Activated naive CD8-positive, alpha-beta T cell treated with anti-CD3 and anti-CD28 coated beads for 36 hours (primary cell): ENCODE data around the gene NFIB. TPM values are rescaled to one million over a fixed set of nuclear protein-coding genes. Genes with fewer than 3 reads are reported as not detected.

ENCODE experiments used
- DNase-seq: peaks from one replicate; pipeline ENCODE4 v3.0.0; 2021
- H3K27ac Mint-ChIP-seq: one replicate; pipeline ENCODE4 v1.8.0; 2022; ENCODE audit warnings: mild to moderate bottlenecking, moderate library complexity, mixed read lengths
- H3K27me3 Mint-ChIP-seq: one replicate; pipeline ENCODE4 v1.8.0; 2022; ENCODE audit warnings: mild to moderate bottlenecking, mixed read lengths
- H3K36me3 Mint-ChIP-seq: one replicate; pipeline ENCODE4 v1.8.0; 2021; ENCODE audit warnings: mild to moderate bottlenecking, mixed read lengths
- H3K4me1 Mint-ChIP-seq: one replicate; pipeline ENCODE4 v1.8.0; 2021; ENCODE audit warnings: mixed read lengths
- H3K4me3 Mint-ChIP-seq: one replicate; pipeline ENCODE4 v1.8.0; 2022; ENCODE audit warnings: mild to moderate bottlenecking, moderate library complexity, mixed read lengths
- H3K9me3 Mint-ChIP-seq: one replicate; pipeline ENCODE4 v1.8.0; 2022; ENCODE audit warnings: mixed read lengths
- total RNA-seq, 2 experiments: library from RNA; stranded (reverse); gene quantifications; one replicate each; pipeline ENCODE4 v1.2.3, GENCODE V29; 2021

NFIB gene
- total RNA-seq, 2 experiments from 2014 or later, result not detected

DNA sequence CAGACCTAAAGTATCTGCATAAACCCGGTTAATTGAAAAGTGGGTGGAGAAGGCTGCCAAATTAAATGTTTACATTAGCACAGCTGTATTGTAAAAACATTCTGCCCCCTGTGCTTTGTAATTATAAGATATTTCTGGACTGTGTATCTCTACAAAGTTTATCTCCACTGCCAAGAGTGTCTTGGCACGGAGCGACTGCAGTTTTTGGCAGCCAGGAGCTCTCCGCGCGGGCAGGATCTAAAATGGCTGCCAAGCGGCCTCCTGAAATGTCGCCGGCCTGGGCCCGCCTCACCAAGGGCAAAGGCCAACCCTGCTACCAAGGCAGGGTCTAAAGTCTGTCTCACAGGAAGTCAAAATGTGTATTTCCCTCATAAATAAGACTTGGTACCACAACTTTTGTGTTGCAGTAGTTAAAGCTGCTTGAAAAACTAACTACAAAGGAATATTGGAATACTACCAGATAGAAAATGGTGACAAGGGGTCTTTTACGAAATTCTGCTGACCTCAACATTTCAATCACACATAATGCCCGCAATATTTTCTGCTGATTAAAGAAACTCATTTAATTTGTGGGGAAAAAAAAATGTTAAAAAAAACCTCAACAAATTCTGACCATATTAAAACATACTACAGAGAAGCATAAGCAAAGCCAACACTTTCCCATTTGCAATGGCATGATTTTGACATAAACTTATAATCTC lies 110.4 kb downstream of the NFIB start:
- Mint-ChIP-seq H3K4me1 (no peaks in the 10 kb centered on the region), H3K27me3 (no peaks in the 10 kb centered on the region), H3K9me3 (no peaks in the 10 kb centered on the region), H3K27ac (no peak overlapping the region), H3K4me3 (no peak overlapping the region), H3K36me3 (no peaks in the 10 kb centered on the region)
- DNase-seq, result no peak

DNA sequence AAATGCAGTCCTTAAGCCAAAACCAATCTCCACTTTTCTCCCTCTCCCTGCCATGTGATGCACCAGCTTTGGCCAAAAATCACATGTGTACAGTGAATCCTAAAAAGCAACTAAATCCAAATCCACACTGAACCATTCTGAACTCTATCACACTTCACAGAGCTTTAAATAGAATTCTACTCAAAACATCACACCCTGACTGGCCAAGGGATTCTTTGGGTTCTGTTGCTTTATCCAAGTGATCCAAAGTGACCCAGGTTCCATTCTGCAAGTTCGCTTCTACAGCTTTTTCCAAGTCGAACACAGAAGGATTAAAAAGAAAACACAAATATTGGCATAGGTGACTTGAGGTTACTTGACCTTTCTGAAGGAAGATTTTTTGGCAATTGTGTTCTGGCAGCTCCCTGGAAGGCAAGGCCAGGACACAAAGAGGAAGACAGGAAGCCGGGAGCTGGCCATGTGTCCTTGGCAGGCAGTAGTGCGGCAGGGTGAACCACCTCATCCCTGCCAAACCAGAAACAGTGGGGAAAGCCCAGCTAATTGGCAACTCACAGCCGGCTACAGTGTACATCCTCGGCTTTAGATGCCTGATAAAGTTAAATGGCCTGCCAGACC lies 115.0 kb downstream of the NFIB start:
- Mint-ChIP-seq H3K9me3 (no peaks in the 10 kb centered on the region), H3K4me3 (no peak overlapping the region)

DNA sequence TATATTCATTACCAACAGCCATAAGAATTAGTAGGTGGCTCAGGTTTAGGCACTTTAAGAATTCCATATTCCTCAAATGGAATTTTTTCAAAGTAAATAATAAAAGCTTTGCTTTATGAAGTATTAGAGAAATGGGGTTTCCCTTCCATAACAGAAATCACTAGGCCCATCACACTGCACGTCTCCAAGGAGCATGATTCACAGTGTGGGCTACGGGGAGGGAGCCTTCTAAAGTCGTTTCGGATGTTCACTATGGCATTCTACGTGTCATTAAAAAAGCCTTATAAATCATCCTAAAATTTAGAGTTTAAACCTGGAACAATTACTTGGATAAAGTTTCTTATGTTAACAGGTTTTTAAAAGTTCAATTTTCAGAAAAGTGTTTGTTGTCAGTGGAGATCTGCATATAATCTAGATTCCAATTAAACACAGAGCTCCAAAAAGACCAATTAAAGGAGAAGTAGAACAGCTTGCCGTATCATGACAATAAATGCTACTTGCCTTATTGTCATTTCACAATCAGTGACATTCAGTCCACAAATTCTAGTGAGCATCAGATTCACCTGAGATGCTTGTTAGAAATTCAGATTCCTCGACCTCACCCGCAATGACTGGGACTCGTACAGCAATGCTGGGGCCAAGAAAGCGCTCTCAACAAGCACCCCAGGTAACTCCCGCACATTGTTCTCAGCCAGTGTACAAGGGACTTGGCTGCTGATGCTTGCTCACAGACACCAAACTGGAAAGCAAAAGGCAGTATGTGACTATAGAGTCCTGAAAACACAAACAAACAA lies 115.7 kb downstream of the NFIB start:
- DNase-seq, result no peak
- no peaks in the 10 kb centered on the region for H3K36me3 Mint-ChIP-seq
- no peak overlapping the region for H3K4me3 Mint-ChIP-seq

More for the DNA sequence above, 115.0 kb downstream of the NFIB start:
- no peak for DNase-seq
- no peak overlapping the region for H3K27ac Mint-ChIP-seq
- no peaks in the 10 kb centered on the region for H3K4me1 Mint-ChIP-seq
- H3K36me3 Mint-ChIP-seq, result no peaks in the 10 kb centered on the region
- H3K27me3 Mint-ChIP-seq, result no peaks in the 10 kb centered on the region

DNA sequence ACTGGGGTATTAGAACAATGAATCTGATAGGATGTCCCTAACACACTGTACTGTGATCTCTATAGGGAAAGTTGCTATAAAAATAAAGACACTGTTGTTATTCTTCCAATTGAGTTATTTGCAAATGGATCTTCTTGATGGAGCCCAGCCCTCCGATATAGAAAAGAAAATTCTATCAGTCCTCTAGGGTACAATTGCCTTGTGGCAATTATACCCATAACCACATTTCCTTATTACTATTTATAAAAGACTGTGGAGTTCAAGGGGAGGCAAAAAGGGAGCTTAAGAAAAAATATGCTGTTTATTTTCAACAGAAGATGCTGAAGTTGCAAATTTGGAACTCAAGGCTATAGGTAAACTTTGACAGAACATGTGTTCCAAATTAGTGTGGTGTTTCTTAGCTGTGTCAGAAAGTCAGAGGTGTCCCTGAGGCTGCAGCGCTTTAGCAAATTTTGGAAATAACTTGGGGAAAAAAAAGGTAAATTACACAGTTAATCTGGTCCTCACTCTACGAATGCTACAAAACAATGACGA lies 116.5 kb downstream of the NFIB start:
- DNase-seq, result no peak
- Mint-ChIP-seq H3K27me3 (no peaks in the 10 kb centered on the region), H3K4me3 (no peak overlapping the region), H3K36me3 (no peaks in the 10 kb centered on the region), H3K27ac (no peak overlapping the region), H3K9me3 (peaks cover 1% of the 10 kb centered on the region), H3K4me1 (no peaks in the 10 kb centered on the region)

More for the DNA sequence above, 115.7 kb downstream of the NFIB start:
- Mint-ChIP-seq H3K4me1 (no peaks in the 10 kb centered on the region), H3K27me3 (no peaks in the 10 kb centered on the region), H3K27ac (no peak overlapping the region), H3K9me3 (no peaks in the 10 kb centered on the region)

DNA sequence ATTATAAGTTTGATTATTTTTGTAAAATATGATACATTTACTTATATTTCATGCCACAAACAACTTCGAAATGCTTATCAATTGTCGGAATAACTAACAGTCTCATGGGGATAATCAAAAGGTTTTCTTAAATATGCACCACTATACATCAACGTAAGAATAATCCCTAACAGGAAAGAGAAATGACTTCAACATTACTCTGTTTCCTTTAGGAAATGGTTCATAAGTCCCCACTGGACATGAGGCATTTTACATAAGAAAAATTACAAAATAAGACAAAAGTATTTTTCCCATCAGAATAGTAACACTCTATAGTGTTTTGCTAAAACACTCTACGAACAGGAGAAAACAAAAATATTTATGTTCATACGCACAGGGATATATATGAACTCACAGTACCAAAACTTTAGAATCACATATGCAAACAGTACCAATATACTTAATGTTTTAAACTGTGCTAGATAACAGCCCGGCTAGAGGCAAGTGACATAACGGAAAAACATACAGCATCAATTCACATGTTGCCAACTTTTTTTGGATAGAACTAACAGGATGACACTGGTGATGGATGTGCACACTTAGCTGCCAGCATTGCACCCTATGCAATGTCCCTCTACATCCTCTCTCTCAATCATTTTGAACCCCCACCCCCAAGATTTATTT lies 120.5 kb downstream of the NFIB start:
- H3K27ac Mint-ChIP-seq, result no peak overlapping the region
- H3K4me3 Mint-ChIP-seq, result no peak overlapping the region
- no peaks in the 10 kb centered on the region for H3K27me3 Mint-ChIP-seq
- no peaks in the 10 kb centered on the region for H3K4me1 Mint-ChIP-seq
- H3K36me3 Mint-ChIP-seq, result no peaks in the 10 kb centered on the region
- H3K9me3 Mint-ChIP-seq, result peaks cover 1% of the 10 kb centered on the region
- no peak for DNase-seq

DNA sequence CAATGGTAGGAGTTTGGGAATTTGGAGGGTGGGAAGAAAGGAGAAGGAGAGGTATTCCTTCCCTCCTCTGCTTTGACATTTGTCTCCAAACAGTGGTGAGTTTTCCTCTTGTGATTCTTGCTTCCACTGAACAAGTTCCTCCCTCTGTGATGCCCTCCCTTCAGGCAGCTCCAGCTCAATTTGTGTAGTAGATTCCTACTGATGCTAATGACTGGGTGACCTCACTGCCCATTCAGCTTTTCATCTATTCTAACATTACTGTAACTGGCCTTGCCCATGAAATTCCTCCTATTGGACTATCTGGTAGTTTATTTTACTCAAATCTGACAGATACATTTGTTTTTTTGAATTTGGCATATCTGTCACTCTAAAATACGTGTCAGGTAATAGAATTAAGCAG lies 121.4 kb downstream of the NFIB start:
- no peaks in the 10 kb centered on the region for H3K27me3 Mint-ChIP-seq
- H3K9me3 Mint-ChIP-seq, result peaks cover 1% of the 10 kb centered on the region
- H3K36me3 Mint-ChIP-seq, result no peaks in the 10 kb centered on the region
- no peak for DNase-seq
- no peaks in the 10 kb centered on the region for H3K4me1 Mint-ChIP-seq
- H3K27ac Mint-ChIP-seq, result no peak overlapping the region
- no peak overlapping the region for H3K4me3 Mint-ChIP-seq

DNA sequence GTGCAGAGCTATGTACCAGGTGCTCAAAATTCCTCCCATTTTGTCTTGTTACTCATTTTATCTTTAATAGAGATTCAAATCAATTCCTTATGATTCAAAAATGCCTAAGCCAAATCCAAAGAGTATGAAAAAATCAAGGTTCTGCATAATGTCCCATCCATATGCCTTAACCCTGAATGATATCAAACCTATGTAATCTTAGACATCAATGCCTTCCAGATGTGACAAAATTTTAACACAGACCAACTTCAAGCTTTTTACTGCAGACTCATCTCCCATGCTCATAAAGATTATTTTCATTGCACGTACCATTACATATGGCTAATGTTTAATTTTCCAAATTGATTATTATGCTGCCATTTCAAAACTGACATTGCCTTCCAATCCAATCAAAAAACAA lies 122.4 kb downstream of the NFIB start:
- no peak overlapping the region for H3K27ac Mint-ChIP-seq
- peaks cover 2% of the 10 kb centered on the region for H3K27me3 Mint-ChIP-seq
- H3K36me3 Mint-ChIP-seq, result no peaks in the 10 kb centered on the region
- H3K4me3 Mint-ChIP-seq, result no peak overlapping the region
- DNase-seq, result no peak
- H3K9me3 Mint-ChIP-seq, result peaks cover 1% of the 10 kb centered on the region
- no peaks in the 10 kb centered on the region for H3K4me1 Mint-ChIP-seq

DNA sequence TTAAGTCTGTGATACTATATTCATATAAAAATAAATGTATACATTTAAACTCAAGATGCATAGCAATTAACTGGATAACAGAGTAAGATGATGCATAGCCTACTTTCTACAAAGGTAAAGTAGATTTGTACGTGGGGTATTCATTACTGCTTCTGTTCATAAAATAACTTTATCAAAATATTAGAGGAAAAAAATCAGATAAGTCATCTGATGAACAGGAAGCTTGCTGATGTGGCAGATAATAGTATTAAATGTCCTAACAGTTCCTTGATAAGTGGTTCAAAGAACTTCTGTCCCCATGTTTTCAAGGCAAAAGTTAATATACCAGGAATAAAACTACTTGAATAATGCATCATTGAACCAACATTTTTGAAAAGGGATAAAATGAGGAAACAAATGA lies 123.7 kb downstream of the NFIB start:
- no peak overlapping the region for H3K4me3 Mint-ChIP-seq
- no peaks in the 10 kb centered on the region for H3K4me1 Mint-ChIP-seq
- DNase-seq, result no peak
- H3K27me3 Mint-ChIP-seq, result peaks cover 4% of the 10 kb centered on the region
- H3K36me3 Mint-ChIP-seq, result no peaks in the 10 kb centered on the region
- no peak overlapping the region for H3K27ac Mint-ChIP-seq
- H3K9me3 Mint-ChIP-seq, result peaks cover 1% of the 10 kb centered on the region

DNA sequence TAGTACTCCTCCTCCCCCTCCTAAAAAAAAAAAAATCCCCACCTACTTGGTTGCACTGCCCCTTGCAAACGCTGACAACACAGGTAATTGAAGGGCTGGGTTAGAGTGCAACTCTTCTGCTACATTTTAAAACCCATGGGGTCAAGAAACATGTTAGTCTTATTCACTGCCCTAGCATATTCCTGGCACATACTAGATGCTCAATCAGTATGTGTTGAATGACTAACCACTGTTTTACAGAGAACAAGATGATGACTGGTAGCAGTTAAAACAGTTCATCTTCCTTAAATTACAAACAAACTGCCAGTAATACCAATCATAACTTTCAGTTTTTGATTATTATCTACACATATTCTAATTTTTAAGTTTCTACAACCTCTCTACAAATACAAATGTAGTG lies 124.4 kb downstream of the NFIB start:
- H3K4me3 Mint-ChIP-seq, result no peak overlapping the region
- no peak for DNase-seq
- H3K4me1 Mint-ChIP-seq, result no peaks in the 10 kb centered on the region
- H3K27ac Mint-ChIP-seq, result no peak overlapping the region
- no peaks in the 10 kb centered on the region for H3K36me3 Mint-ChIP-seq
- H3K9me3 Mint-ChIP-seq, result peaks cover 1% of the 10 kb centered on the region
- H3K27me3 Mint-ChIP-seq, result peaks cover 4% of the 10 kb centered on the region

DNA sequence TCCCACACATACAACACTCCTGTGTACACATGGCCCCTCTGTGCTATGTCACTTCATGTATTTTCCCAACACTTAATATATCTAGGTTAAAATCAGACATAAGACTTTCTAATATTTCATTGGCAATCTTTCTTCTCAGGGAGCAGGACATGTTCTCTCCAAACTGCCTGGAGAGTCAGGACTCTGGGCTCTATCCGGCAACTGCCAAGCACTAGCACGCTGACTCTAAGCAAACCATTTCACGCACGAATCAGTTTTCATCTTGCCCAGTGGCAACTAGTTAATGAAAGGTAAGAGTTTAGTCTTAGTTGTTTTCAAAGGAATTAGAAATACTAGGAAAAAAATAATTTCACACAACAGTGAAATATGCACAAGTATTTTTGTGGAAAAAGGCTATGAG lies 124.8 kb downstream of the NFIB start:
- peaks cover 4% of the 10 kb centered on the region for H3K27me3 Mint-ChIP-seq
- no peak for DNase-seq
- no peak overlapping the region for H3K27ac Mint-ChIP-seq
- H3K36me3 Mint-ChIP-seq, result no peaks in the 10 kb centered on the region
- no peaks in the 10 kb centered on the region for H3K4me1 Mint-ChIP-seq
- peaks cover 1% of the 10 kb centered on the region for H3K9me3 Mint-ChIP-seq
- no peak overlapping the region for H3K4me3 Mint-ChIP-seq

DNA sequence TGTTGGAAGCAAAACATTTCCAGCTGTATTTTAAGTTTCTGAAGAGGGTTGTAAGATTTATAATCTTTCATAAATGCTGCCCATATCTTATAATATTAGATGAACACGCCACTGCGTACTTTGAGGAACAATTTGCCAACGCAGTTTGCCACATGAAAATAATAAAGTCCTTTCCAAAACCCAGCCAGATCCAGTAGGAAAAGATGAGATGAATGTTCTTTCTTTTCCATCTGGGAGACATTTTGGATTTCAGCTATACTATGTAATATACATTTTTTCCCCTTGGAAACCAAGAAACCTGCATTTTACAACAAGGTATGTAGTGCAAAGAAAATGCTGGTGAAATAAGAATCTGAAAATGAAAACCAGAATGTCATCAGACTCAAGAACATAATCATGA lies 125.4 kb downstream of the NFIB start:
- Mint-ChIP-seq H3K27me3 (peaks cover 8% of the 10 kb centered on the region), H3K9me3 (peaks cover 1% of the 10 kb centered on the region), H3K36me3 (no peaks in the 10 kb centered on the region), H3K27ac (no peak overlapping the region), H3K4me1 (no peaks in the 10 kb centered on the region), H3K4me3 (no peak overlapping the region)
- no peak for DNase-seq

DNA sequence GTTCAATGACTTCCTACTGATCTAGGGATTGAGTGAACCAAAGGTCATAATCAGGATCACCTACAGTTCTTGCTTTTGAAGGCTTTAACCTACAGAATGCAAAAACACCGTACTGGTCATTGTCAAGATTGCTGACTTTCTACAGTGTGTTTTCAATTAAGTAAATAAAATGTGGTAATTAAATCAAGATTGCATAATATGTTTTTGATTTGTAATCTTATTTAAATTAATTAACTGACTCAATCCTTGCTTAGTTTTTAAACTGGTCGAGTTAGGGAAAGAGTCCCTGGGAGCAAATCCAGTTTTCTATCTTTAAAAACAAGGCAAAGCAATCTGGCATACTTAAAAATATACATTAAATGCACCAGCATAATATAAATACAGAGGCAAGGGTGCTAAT lies 125.9 kb downstream of the NFIB start:
- Mint-ChIP-seq H3K27me3 (peaks cover 8% of the 10 kb centered on the region), H3K4me1 (no peaks in the 10 kb centered on the region), H3K36me3 (no peaks in the 10 kb centered on the region), H3K4me3 (no peak overlapping the region), H3K27ac (no peak overlapping the region), H3K9me3 (peaks cover under 1% of the 10 kb centered on the region)
- no peak for DNase-seq

DNA sequence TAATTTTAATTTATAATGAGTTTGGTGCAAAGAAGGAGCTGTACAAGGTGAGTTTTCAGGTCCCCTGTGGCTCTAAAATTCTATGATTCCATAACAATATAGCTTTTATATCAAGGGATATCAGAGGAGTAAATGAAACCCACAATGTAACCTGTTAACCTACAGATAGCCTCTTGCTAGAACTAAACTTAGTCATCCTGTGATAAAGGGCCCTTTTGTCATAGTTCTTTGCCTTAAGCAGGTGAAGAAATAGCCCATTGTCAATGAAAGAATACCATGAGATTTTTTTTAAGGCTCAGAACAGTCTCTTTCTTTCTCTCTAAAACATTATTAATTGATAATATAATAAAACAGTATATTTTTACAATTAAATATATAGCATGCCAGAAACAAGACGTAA lies 127.8 kb downstream of the NFIB start:
- no peaks in the 10 kb centered on the region for H3K36me3 Mint-ChIP-seq
- no peak overlapping the region for H3K4me3 Mint-ChIP-seq
- H3K27me3 Mint-ChIP-seq, result peaks cover 8% of the 10 kb centered on the region
- H3K4me1 Mint-ChIP-seq, result no peaks in the 10 kb centered on the region
- DNase-seq, result no peak
- H3K9me3 Mint-ChIP-seq, result no peaks in the 10 kb centered on the region
- no peak overlapping the region for H3K27ac Mint-ChIP-seq

DNA sequence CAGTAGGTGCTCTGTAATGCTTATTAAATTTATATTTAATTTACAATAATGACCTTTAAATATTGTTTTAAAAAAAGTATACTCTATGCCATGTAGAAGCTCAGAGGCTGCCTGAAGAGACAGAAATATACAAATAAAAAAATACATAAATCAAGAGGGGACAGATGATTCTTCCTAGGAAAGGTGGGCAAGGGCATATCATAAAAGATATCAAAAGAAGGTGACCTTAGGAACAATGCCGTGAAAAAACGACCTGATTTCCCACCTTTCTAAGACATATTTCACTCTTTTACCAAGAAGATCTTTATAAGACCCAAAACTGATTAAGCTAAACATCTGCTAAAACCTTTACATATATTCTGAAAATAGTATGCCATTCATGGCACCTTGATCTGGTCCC lies 128.9 kb downstream of the NFIB start:
- H3K27ac Mint-ChIP-seq, result no peak overlapping the region
- DNase-seq, result no peak
- no peak overlapping the region for H3K4me3 Mint-ChIP-seq
- H3K9me3 Mint-ChIP-seq, result no peaks in the 10 kb centered on the region
- no peaks in the 10 kb centered on the region for H3K36me3 Mint-ChIP-seq
- no peaks in the 10 kb centered on the region for H3K4me1 Mint-ChIP-seq
- peaks cover 8% of the 10 kb centered on the region for H3K27me3 Mint-ChIP-seq

DNA sequence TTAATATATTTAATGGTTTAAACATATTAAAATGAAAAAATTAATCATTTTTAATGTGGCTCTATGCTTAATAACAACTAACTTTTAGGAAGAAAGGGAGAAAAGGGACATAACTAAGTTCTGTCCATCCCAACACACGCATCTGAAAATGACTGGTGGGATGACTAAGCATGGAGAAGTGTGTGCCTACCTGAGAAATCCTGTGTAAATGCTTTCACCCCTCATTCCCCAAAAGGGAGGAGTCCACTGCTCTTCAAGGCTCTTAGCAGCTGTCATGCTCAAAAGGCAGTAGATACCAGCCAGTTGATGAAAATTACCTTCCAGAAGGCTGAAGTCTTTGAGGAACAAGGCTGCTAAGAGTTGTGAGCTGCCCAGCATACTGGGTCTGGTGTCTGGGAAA lies 130.9 kb downstream of the NFIB start:
- DNase-seq, result no peak
- no peaks in the 10 kb centered on the region for H3K36me3 Mint-ChIP-seq
- no peak overlapping the region for H3K4me3 Mint-ChIP-seq
- H3K9me3 Mint-ChIP-seq, result no peaks in the 10 kb centered on the region
- no peak overlapping the region for H3K27ac Mint-ChIP-seq
- peaks cover 8% of the 10 kb centered on the region for H3K27me3 Mint-ChIP-seq
- no peaks in the 10 kb centered on the region for H3K4me1 Mint-ChIP-seq
